ENCODE data around the gene CDC40.
A peak's percentile ranks its signal among the peaks of the same experiment; 100 is the strongest.

CDC40 gene

GRCh38 chr6:110180228-110181008 lies at the start of gene CDC40:
CDC40 (plus strand) TSS chr6:110180427; CDS start chr6:110180445, 18 bp downstream.
- no peak for TF ChIP-seq CTCF (IDR thresholded peaks at IDR 0.05; ENCODE audit: low read depth, low read length)
- peak within 1 kb of the TSS; percentile 99 for H3K4me3 ChIP-seq (ENCODE audit: low read depth, low read length)

GRCh38 chr6:110137924-110138887 lies 42.0 kb upstream of the CDC40 start:
- no peak for TF ChIP-seq CTCF (IDR thresholded peaks at IDR 0.05; ENCODE audit: low read depth, low read length)
- H3K4me3 ChIP-seq (ENCODE audit: low read depth, low read length): no peak overlapping the region

- TF ChIP-seq CTCF (IDR thresholded peaks at IDR 0.05; ENCODE audit: low read depth, low read length): no peak
- H3K4me3 ChIP-seq (ENCODE audit: low read depth, low read length): no peak overlapping the region
Observed at GRCh38 chr6:110139052-110139451, 41.2 kb upstream of the CDC40 start.

GRCh38 chr6:110140650-110141049 lies 39.6 kb upstream of the CDC40 start:
- H3K4me3 ChIP-seq (ENCODE audit: low read depth, low read length): no peak overlapping the region
- TF ChIP-seq CTCF (IDR thresholded peaks at IDR 0.05; ENCODE audit: low read depth, low read length): no peak

GRCh38 chr6:110147870-110148269 lies 32.4 kb upstream of the CDC40 start:
- TF ChIP-seq CTCF (IDR thresholded peaks at IDR 0.05; ENCODE audit: low read depth, low read length): no peak
- no peak overlapping the region for H3K4me3 ChIP-seq (ENCODE audit: low read depth, low read length)

- H3K4me3 ChIP-seq (ENCODE audit: low read depth, low read length): no peak overlapping the region
- no peak for TF ChIP-seq CTCF (IDR thresholded peaks at IDR 0.05; ENCODE audit: low read depth, low read length)
Observed at GRCh38 chr6:110158479-110158878, 21.7 kb upstream of the CDC40 start.

GRCh38 chr6:110170081-110170480 lies 10.1 kb upstream of the CDC40 start:
- H3K4me3 ChIP-seq (ENCODE audit: low read depth, low read length): no peak overlapping the region
- TF ChIP-seq CTCF (IDR thresholded peaks at IDR 0.05; ENCODE audit: low read depth, low read length): no peak

Measured in WI38 (cell line).